Esophagus squamous epithelium (tissue), 5 donors: ENCODE measurements around the gene NID1. TPM values are rescaled to one million over a fixed set of nuclear protein-coding genes. Genes with fewer than 3 reads are reported as not detected.

Source experiments
- DNase-seq: peaks from one replicate; lab custom pipeline; 2025; lab: John Stamatoyannopoulos, UW
- H3K27ac ChIP-seq, 4 donors: fragments of 200-600 bp; sonication (generic); one replicate each; pipeline ENCODE4 v1.5.1; 2016 to 2019; ENCODE audit warnings: mild to moderate bottlenecking in 1 of 4
- H3K27me3 ChIP-seq, 4 donors: fragments of 200-600 bp; sonication (generic); 1 replicate in 3 of 4; 2 replicates in 1 of 4; pipeline versions ENCODE4 v1.5.1 to v1.6.0; 2017 to 2021; ENCODE audit warnings: antibody characterized with exemption in 1 of 4
- H3K36me3 ChIP-seq, 3 donors: fragments of 200-600 bp; sonication (generic); one replicate each; pipeline ENCODE4 v1.5.1; 2016 to 2019
- H3K4me1 ChIP-seq, 3 donors: fragments of 200-600 bp; sonication (generic); one replicate each; pipeline ENCODE4 v1.5.1; 2017 to 2019
- H3K4me3 ChIP-seq, 4 donors: fragments of 200-600 bp; sonication (generic); 1 replicate in 3 of 4; 2 replicates in 1 of 4; pipeline ENCODE4 v1.5.1; 2016 to 2019; ENCODE audit warnings: mild to moderate bottlenecking in 2 of 4, moderate library complexity in 1 of 4
- H3K9me3 ChIP-seq, 3 donors: fragments of 200-600 bp; sonication (generic); one replicate each; pipeline ENCODE4 v1.5.1; 2016 to 2019
- POLR2A ChIP-seq, 4 donors: fragments of 450-650 bp; IDR thresholded peaks; one replicate each; pipeline ENCODE4 v1.6.1; 2017; ENCODE audit warnings: antibody characterized with exemption in 4 of 4, mild to moderate bottlenecking in 4 of 4, moderate library complexity in 3 of 4
- WGBS, 2 donors: methylation state at CpG; one replicate each; pipeline ENCODE4 v1.1.5; 2018; 5-methylcytosine and 5-hydroxymethylcytosine counted together
- intact Hi-C: fragments of 100-400 bp; cut with DNase I; formaldehyde crosslinking; loops from one replicate; pipeline ENCODE4 v1.15.0; 2022
- total RNA-seq, 4 donors: library from RNA; depleted of rRNA; stranded (reverse); fragments of >200 nt; gene quantifications; one replicate each; pipeline ENCODE4 v1.1.0, GENCODE V29; 2016
- TF ChIP-seq, protein P1 (sequence below), 6 experiments: fragments of 450-650 bp in 4 of 6; fragments of 200-600 bp in 2 of 6; sonication (generic) in 2 of 6; IDR thresholded peaks; one replicate each; pipeline ENCODE4 v1.5.1; 2016 to 2019; ENCODE audit warnings: antibody characterized with exemption in 6 of 6, mild to moderate bottlenecking in 4 of 6, moderate library complexity in 4 of 6
- donor health status: DM: yes; HTN: yes; CAD: no.

Gene NID1
- total RNA-seq, 4 donors from 2014 or later: 3.6 to 120 (median 28.5) TPM

DNA sequence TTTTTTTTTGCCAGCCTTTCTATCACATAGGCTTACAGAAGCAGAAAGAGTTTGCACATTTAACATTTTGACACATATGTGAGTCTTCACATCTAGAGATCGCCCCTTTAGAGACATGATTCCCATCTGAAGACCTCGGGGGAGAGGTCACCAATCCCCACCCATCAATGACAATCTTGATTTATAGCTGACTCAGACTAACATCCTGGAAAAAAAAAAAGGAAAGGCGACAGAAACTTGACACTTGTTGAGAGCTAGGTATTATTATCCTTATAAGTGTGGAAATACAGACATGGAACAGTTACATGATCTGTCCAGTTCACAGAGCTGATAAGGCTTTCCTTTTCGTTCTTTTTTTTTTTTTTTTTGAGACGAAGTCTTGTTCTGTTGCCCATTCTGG, 28.0 kb upstream of the NID1 start:
- intact Hi-C loops: no loop called here
- TF ChIP-seq, protein P1, sequence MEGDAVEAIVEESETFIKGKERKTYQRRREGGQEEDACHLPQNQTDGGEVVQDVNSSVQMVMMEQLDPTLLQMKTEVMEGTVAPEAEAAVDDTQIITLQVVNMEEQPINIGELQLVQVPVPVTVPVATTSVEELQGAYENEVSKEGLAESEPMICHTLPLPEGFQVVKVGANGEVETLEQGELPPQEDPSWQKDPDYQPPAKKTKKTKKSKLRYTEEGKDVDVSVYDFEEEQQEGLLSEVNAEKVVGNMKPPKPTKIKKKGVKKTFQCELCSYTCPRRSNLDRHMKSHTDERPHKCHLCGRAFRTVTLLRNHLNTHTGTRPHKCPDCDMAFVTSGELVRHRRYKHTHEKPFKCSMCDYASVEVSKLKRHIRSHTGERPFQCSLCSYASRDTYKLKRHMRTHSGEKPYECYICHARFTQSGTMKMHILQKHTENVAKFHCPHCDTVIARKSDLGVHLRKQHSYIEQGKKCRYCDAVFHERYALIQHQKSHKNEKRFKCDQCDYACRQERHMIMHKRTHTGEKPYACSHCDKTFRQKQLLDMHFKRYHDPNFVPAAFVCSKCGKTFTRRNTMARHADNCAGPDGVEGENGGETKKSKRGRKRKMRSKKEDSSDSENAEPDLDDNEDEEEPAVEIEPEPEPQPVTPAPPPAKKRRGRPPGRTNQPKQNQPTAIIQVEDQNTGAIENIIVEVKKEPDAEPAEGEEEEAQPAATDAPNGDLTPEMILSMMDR (IDR thresholded peaks at IDR 0.05): no peak
- TF ChIP-seq POLR2A (IDR thresholded peaks at IDR 0.05): no peak
- Histone ChIP-seq H3K9me3 (peaks cover 0 to 10% (median 8%) of the 10 kb centered on the region in 3 donors), H3K4me1 (no peaks in the 10 kb centered on the region), H3K27me3 (no peaks in the 10 kb centered on the region), H3K27ac (no peak overlapping the region), H3K4me3 (no peak overlapping the region), H3K36me3 (no peaks in the 10 kb centered on the region)
- WGBS, 2 donors: 60 to 62% methylated on average over 5 of the region's 5 CpGs
- DNase-seq: no peak

DNA sequence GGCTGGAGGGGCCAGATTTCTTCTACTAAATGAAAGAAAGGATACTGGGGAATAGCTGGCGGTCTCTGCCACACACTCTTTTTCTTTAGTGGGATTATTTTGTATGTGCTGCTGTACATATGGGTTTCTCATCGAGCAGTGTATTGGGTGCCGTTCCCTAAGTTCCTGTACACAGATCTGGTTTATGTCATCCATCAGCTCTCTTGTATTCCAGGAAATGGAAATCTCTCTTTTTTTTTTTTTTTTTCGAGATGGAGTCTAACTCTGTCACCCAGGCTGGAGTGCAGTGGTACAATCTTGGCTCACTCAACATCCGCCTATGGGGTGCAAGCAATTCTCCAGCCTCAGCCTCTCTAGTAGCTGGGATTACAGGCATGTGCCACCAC, 27.0 kb upstream of the NID1 start:
- H3K4me1 ChIP-seq: no peaks in the 10 kb centered on the region
- H3K9me3 ChIP-seq: peaks cover 0 to 7% (median 5%) of the 10 kb centered on the region in 3 donors
- no peaks in the 10 kb centered on the region for H3K36me3 ChIP-seq
- DNase-seq: no peak
- no peak overlapping the region for H3K4me3 ChIP-seq
- no peaks in the 10 kb centered on the region for H3K27me3 ChIP-seq
- WGBS, 2 donors: 78 to 85% methylated on average over 5 of the region's 5 CpGs
- no peak overlapping the region for H3K27ac ChIP-seq
- TF ChIP-seq, protein P1 (IDR thresholded peaks at IDR 0.05): no peak
- no peak for TF ChIP-seq POLR2A (IDR thresholded peaks at IDR 0.05)
- intact Hi-C loops: no loop called here

DNA sequence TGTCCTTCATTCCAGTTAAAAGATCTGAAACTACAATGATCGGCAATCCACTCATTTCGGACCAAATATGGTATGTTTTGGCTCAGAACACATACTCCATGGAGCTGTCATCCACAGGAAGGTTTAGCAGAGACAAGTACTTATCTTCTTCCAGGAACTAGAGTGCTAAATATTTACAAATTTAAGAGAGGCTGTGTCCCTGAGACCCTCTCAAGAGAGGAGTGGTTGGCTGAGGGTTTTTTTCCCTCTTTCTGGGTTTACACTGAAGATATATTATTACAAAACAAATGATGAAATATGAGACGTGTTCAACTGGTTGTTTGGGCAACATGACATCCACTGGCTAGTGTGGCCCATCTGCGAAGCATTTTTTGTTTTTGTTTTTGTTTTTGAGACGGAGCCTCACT, 25.9 kb upstream of the NID1 start:
- Histone ChIP-seq H3K9me3 (no peaks in the 10 kb centered on the region), H3K4me1 (no peaks in the 10 kb centered on the region), H3K36me3 (no peaks in the 10 kb centered on the region), H3K27me3 (no peaks in the 10 kb centered on the region), H3K27ac (no peak overlapping the region), H3K4me3 (peak overlapping the region in 2 of 4 donors; percentile 6 to 18)
- WGBS, 2 donors: 56 to 62% methylated on average over 5 of the region's 5 CpGs
- intact Hi-C loops: no loop called here
- DNase-seq: no peak
- TF ChIP-seq, protein P1 (IDR thresholded peaks at IDR 0.05): no peak
- no peak for TF ChIP-seq POLR2A (IDR thresholded peaks at IDR 0.05)

DNA sequence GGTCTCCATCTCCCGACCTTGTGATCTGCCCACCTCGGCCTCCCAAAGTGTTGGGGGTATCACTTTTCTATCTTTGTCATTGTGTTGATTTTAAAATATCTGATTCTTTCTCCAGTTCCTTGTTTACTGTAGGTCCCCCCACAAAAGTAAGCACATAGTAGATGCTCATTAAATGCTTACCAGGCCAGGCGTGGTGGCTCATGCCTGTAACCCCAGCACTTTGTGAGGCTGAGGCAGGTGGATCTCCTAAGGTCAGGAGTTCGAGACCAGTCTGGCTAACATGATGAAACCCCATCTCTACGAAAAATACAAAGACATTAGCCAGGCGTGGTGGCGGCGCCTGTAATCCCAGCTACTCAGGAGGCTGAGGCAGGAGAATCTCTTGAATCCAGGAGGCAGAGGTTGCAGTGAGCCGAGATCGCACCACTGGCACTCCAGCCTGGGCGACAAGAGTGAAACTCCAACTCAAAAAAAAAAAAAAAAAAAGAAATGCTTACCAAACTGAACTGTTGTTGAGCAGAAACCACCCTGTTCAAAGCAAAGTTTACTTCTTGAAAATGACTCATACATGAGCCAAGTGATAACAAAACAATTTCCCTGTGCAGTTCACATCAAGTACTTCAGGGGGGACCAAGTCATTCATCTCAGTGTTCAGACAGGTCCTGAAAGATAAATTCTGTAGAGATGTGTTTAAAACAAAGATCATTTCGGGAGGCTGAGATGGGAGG, 24.3 kb upstream of the NID1 start:
- no peak overlapping the region for H3K4me3 ChIP-seq
- H3K36me3 ChIP-seq: no peaks in the 10 kb centered on the region
- no peak overlapping the region for H3K27ac ChIP-seq
- H3K27me3 ChIP-seq: no peaks in the 10 kb centered on the region
- intact Hi-C loops: no loop called here
- peaks cover 0 to 3% (median under 1%) of the 10 kb centered on the region in 3 donors for H3K4me1 ChIP-seq
- H3K9me3 ChIP-seq: no peaks in the 10 kb centered on the region
- no peak for DNase-seq
- 70 to 82% methylated on average over 8 to 9 of the region's 12 CpGs for WGBS, 2 donors
- TF ChIP-seq, protein P1 (IDR thresholded peaks at IDR 0.05): no peak
- no peak for TF ChIP-seq POLR2A (IDR thresholded peaks at IDR 0.05)

DNA sequence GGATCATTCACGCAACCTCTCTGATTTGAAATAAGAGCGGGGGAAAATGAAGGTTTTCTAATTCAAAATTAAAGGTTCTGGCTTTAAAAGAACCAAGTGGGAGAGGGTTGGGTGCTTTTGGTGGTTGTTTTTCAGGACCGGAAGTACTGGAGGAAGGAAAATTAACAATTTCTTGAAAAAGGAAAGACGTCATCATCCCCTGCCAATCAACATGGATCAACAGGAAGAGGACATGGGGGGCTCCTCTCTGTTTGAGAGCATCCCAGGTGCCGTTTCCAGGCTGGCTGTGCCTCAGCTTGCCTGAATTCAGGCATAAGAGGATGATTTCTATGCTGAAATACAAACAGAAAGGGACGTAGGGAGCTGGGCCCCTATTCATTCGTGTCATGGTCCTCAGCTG, 21.6 kb upstream of the NID1 start:
- no peaks in the 10 kb centered on the region for H3K9me3 ChIP-seq

More for the DNA sequence above, 21.6 kb upstream of the NID1 start:
- TF ChIP-seq, protein P1 (IDR thresholded peaks at IDR 0.05): no peak
- TF ChIP-seq POLR2A (IDR thresholded peaks at IDR 0.05): no peak
- WGBS, 2 donors: 77 to 78% methylated on average over 7 of the region's 7 CpGs
- DNase-seq: no peak
- Histone ChIP-seq H3K4me3 (no peak overlapping the region), H3K4me1 (peaks cover 0 to 19% (median 9%) of the 10 kb centered on the region in 3 donors), H3K36me3 (no peaks in the 10 kb centered on the region), H3K27ac (no peak overlapping the region), H3K27me3 (no peaks in the 10 kb centered on the region)
- intact Hi-C loops: no loop called here
